Endothelial cell of umbilical vein (primary cell): ENCODE results near the gene NLRC3.

ENCODE experiments used
- CTCF ChIP-seq, 2 donors: IDR thresholded peaks; 1 replicate in 1 of 2; 2 replicates in 1 of 2; pipeline ENCODE4 v1.5.1; 2011; ENCODE audit warnings: low read length in 2 of 2, mild to moderate bottlenecking in 2 of 2, moderate library complexity in 2 of 2, control low read depth in 1 of 2, inconsistent platforms in 1 of 2, low read depth in 1 of 2; ENCODE audit not compliant: insufficient read depth in 1 of 2; ENCODE audit errors: extremely low read depth in 1 of 2
- EZH2 ChIP-seq: IDR thresholded peaks from 2 replicates; pipeline ENCODE4 v1.6.1; 2012; ENCODE audit warnings: borderline replicate concordance, low read depth, mild to moderate bottlenecking, moderate library complexity, low read length, inconsistent platforms; ENCODE audit not compliant: severe bottlenecking
- FOS ChIP-seq: IDR thresholded peaks from 2 replicates; pipeline ENCODE4 v1.6.1; 2011; ENCODE audit warnings: mild to moderate bottlenecking, low read length, moderate library complexity, borderline replicate concordance; ENCODE audit not compliant: insufficient read depth
- GATA2 ChIP-seq: IDR thresholded peaks from 2 replicates; pipeline ENCODE4 v1.7.0; 2011; ENCODE audit warnings: low read depth, mild to moderate bottlenecking, moderate library complexity, mixed read lengths, low read length; ENCODE audit not compliant: insufficient read length, insufficient read depth
- JUN ChIP-seq: IDR thresholded peaks from 2 replicates; pipeline ENCODE4 v1.6.1; 2011; ENCODE audit warnings: borderline replicate concordance, low read depth; ENCODE audit not compliant: insufficient read length, insufficient read depth
- MAX ChIP-seq: IDR thresholded peaks from 2 replicates; pipeline ENCODE4 v1.6.1; 2011; ENCODE audit not compliant: insufficient read depth, insufficient read length
- MYC ChIP-seq: IDR thresholded peaks from one replicate; pipeline ENCODE4 v1.6.1; 2011; ENCODE audit warnings: mild to moderate bottlenecking, low read depth, low read length
- POLR2A ChIP-seq: IDR thresholded peaks from 2 replicates; pipeline ENCODE4 v1.6.1; 2012; ENCODE audit warnings: low read depth, mild to moderate bottlenecking, control low read depth, low read length
- POLR2AphosphoS5 ChIP-seq: IDR thresholded peaks from 2 replicates; pipeline ENCODE4 v1.6.1; 2012; ENCODE audit warnings: low read depth, mild to moderate bottlenecking, control low read depth, low read length, moderate library complexity; ENCODE audit not compliant: insufficient read depth

GRCh38 chr16:3529175-3529574 lies 48.0 kb downstream of the NLRC3 start:
- TF ChIP-seq POLR2AphosphoS5 (no peak), CTCF (IDR thresholded peaks at IDR 0.05; ENCODE audit: extremely low read depth in 1 of 2, insufficient read depth in 1 of 2, low read depth in 1 of 2, low read length in 2 of 2) (no peak), MAX (no peak), POLR2A (no peak), EZH2 (no peak), JUN (no peak), FOS (no peak), GATA2 (no peak), MYC (no peak)
